Testis (tissue), 2 donors: ENCODE measurements around the gene FCHSD2.

Experiments used
- CTCF ChIP-seq, 3 experiments: fragments of 450-650 bp in 2 of 3; fragments of 200-600 bp in 1 of 3; sonication (generic) in 1 of 3; IDR thresholded peaks; one replicate each; pipeline ENCODE4 v1.5.1; 2016 to 2019; ENCODE audit warnings: antibody characterized with exemption in 3 of 3, mild to moderate bottlenecking in 2 of 3, moderate library complexity in 1 of 3
- POLR2A ChIP-seq: fragments of 450-650 bp; IDR thresholded peaks from one replicate; pipeline ENCODE4 v1.6.1; 2017; ENCODE audit warnings: antibody characterized with exemption, mild to moderate bottlenecking, moderate library complexity

- no peak for TF ChIP-seq CTCF (IDR thresholded peaks at IDR 0.05)
- no peak for TF ChIP-seq POLR2A
These were observed 285.4 kb downstream of the FCHSD2 start for GRCh38 chr11:72856551-72857345.
